Endodermal cell (in vitro differentiated cells): ENCODE results near the gene MARCHF3. TPM values are rescaled to one million over a fixed set of nuclear protein-coding genes. Genes with fewer than 3 reads are reported as not detected.

Experiments used
- DNase-seq: peaks from one replicate; pipeline ENCODE4 v3.0.0-alpha.2; 2017
- H3K27ac ChIP-seq: 2 replicates; pipeline ENCODE4 v1.5.1; 2013; ENCODE audit warnings: mild to moderate bottlenecking, low read depth, low read length, moderate library complexity
- H3K27me3 ChIP-seq: 2 replicates; pipeline ENCODE4 v1.6.1; 2013; ENCODE audit warnings: mild to moderate bottlenecking, low read length, moderate library complexity; ENCODE audit not compliant: insufficient read depth, control insufficient read depth, poor library complexity, severe bottlenecking
- H3K36me3 ChIP-seq: 2 replicates; pipeline ENCODE4 v1.7.0; 2013; ENCODE audit warnings: mild to moderate bottlenecking, low read length, moderate library complexity; ENCODE audit not compliant: control insufficient read depth, insufficient read depth
- H3K4me1 ChIP-seq: one replicate; pipeline ENCODE4 v1.7.0; 2013; ENCODE audit warnings: low read length; ENCODE audit not compliant: control insufficient read depth, insufficient read depth
- H3K4me3 ChIP-seq: 2 replicates; pipeline ENCODE4 v1.5.1; 2013; ENCODE audit warnings: mild to moderate bottlenecking, low read length, moderate library complexity
- H3K9ac ChIP-seq: 2 replicates; pipeline ENCODE4 v1.6.1; 2013; ENCODE audit warnings: mild to moderate bottlenecking, low read length, moderate library complexity; ENCODE audit not compliant: poor library complexity, severe bottlenecking; ENCODE audit errors: extremely low read depth
- H3K9me3 ChIP-seq: 2 replicates; pipeline ENCODE4 v1.6.1; 2013; ENCODE audit warnings: mild to moderate bottlenecking, low read length, moderate library complexity; ENCODE audit not compliant: control insufficient read depth
- H3K27ac Mint-ChIP-seq: 2 replicates; pipeline ENCODE4 v1.8.0; 2020; ENCODE audit warnings: mixed read lengths
- H3K27me3 Mint-ChIP-seq: 2 replicates; pipeline ENCODE4 v1.8.0; 2021; ENCODE audit warnings: mild to moderate bottlenecking, mixed read lengths; ENCODE audit not compliant: insufficient read depth
- H3K36me3 Mint-ChIP-seq: 2 replicates; pipeline ENCODE4 v1.8.0; 2020; ENCODE audit warnings: low read depth, mixed read lengths
- H3K4me1 Mint-ChIP-seq: 2 replicates; pipeline ENCODE4 v1.8.0; 2020; ENCODE audit warnings: mixed read lengths
- H3K4me3 Mint-ChIP-seq: 2 replicates; pipeline ENCODE4 v1.8.0; 2020; ENCODE audit warnings: mild to moderate bottlenecking, moderate library complexity, mixed read lengths
- H3K9me3 Mint-ChIP-seq: 2 replicates; pipeline ENCODE4 v1.8.0; 2020; ENCODE audit warnings: mild to moderate bottlenecking, mixed read lengths
- CTCF ChIP-seq: fragments of 200-600 bp; sonication (generic); conservative IDR thresholded peaks from 2 replicates; pipeline ENCODE4 v1.5.0; 2021; ENCODE audit warnings: antibody characterized with exemption, mild to moderate bottlenecking
- WGBS, 2 experiments: methylation state at CpG; one replicate each; pipeline versions ENCODE4 v1.1.5 to v1.1.7; 2013; ENCODE audit warnings: missing lambda C conversion rate in 2 of 2, mixed read lengths in 1 of 2; ENCODE audit not compliant: insufficient coverage in 1 of 2, insufficient read length in 1 of 2; 5-methylcytosine and 5-hydroxymethylcytosine counted together
- total RNA-seq, 2 donors: library from RNA; stranded (reverse); fragmentation: NEBNext Ultra II Directional in 1 of 2; extraction: Animal tissue kit (Norgen Biotek cat#: 25700) in 1 of 2; gene quantifications; 2 replicates in 1 of 2; 3 replicates in 1 of 2; pipeline ENCODE4 v1.2.1, GENCODE V29; 2021

Gene MARCHF3
- total RNA-seq, 2 donors from 2014 or later, result 4.4 to 11.3 TPM

- Mint-ChIP-seq H3K4me3 (no peak overlapping the region), H3K27me3 (peaks cover 2% of the 10 kb centered on the region), H3K4me1 (peaks cover 11% of the 10 kb centered on the region), H3K9me3 (no peaks in the 10 kb centered on the region), H3K36me3 (no peaks in the 10 kb centered on the region), H3K27ac (no peak overlapping the region)
- Histone ChIP-seq H3K9ac (no peak overlapping the region), H3K36me3 (no peaks in the 10 kb centered on the region), H3K27me3 (no peaks in the 10 kb centered on the region), H3K4me3 (no peak overlapping the region), H3K27ac (no peak overlapping the region), H3K4me1 (no peaks in the 10 kb centered on the region), H3K9me3 (no peaks in the 10 kb centered on the region)
- WGBS, 2 experiments, result 100% methylated on average over 1 of the region's 1 CpG; no CpG with 5 or more reads in 1 of the 2 experiments
- DNase-seq, result no peak
- no peak for TF ChIP-seq CTCF
Observed at GRCh38 chr5:126981701-126982100, 48.7 kb downstream of the MARCHF3 start.

GRCh38 chr5:126981222-126981621, 49.1 kb downstream of the MARCHF3 start:
- Histone ChIP-seq H3K4me3 (no peak overlapping the region), H3K9ac (no peak overlapping the region), H3K4me1 (no peaks in the 10 kb centered on the region), H3K27me3 (no peaks in the 10 kb centered on the region), H3K36me3 (no peaks in the 10 kb centered on the region), H3K27ac (no peak overlapping the region), H3K9me3 (no peaks in the 10 kb centered on the region)
- Mint-ChIP-seq H3K27me3 (peaks cover 2% of the 10 kb centered on the region), H3K4me3 (no peak overlapping the region), H3K36me3 (no peaks in the 10 kb centered on the region), H3K27ac (no peak overlapping the region), H3K4me1 (peaks cover 12% of the 10 kb centered on the region), H3K9me3 (no peaks in the 10 kb centered on the region)
- no peak for TF ChIP-seq CTCF
- no peak for DNase-seq
- 90 to 97% methylated on average over 1 to 2 of the region's 2 CpGs for WGBS, 2 experiments

GRCh38 chr5:126978258-126978657, 52.1 kb downstream of the MARCHF3 start:
- Histone ChIP-seq H3K27ac (no peak overlapping the region), H3K36me3 (no peaks in the 10 kb centered on the region), H3K9ac (no peak overlapping the region), H3K4me1 (no peaks in the 10 kb centered on the region), H3K4me3 (no peak overlapping the region), H3K9me3 (no peaks in the 10 kb centered on the region), H3K27me3 (no peaks in the 10 kb centered on the region)
- Mint-ChIP-seq H3K4me3 (no peak overlapping the region), H3K9me3 (no peaks in the 10 kb centered on the region), H3K27me3 (peaks cover under 1% of the 10 kb centered on the region), H3K36me3 (no peaks in the 10 kb centered on the region), H3K4me1 (peaks cover 16% of the 10 kb centered on the region), H3K27ac (no peak overlapping the region)
- DNase-seq, result no peak
- no peak for TF ChIP-seq CTCF
- WGBS, 2 experiments, result 92 to 93% methylated on average over 2 to 4 of the region's 4 CpGs
